ENCODE measurements around the gene HEBP2.

DNA sequence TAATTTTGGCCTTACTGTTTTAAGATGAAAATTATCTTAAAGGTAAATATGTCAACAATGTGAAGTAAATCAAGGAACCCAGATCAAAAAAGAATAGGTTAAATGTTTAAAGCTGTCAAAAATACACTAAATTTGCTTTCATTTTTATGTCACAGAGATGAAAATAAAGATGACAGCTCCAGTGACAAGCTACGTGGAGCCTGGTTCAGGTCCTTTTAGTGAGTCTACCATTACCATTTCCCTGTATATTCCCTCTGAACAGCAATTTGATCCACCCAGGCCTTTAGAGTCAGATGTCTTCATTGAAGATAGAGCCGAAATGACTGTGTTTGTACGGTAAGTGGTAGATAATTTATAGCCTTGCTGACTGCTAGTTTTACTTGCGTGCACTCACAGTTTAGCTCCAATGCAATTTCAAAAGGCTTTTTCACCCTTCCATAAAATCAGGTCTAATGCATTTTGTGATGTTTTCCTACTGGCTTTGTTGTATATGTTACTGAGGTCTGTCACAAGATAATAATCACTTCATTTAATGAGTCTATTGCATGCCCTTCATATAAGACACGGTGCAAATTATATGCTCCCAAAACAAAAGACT lies 1.9 kb downstream of the HEBP2 start:
- TF ChIP-seq, protein P1, sequence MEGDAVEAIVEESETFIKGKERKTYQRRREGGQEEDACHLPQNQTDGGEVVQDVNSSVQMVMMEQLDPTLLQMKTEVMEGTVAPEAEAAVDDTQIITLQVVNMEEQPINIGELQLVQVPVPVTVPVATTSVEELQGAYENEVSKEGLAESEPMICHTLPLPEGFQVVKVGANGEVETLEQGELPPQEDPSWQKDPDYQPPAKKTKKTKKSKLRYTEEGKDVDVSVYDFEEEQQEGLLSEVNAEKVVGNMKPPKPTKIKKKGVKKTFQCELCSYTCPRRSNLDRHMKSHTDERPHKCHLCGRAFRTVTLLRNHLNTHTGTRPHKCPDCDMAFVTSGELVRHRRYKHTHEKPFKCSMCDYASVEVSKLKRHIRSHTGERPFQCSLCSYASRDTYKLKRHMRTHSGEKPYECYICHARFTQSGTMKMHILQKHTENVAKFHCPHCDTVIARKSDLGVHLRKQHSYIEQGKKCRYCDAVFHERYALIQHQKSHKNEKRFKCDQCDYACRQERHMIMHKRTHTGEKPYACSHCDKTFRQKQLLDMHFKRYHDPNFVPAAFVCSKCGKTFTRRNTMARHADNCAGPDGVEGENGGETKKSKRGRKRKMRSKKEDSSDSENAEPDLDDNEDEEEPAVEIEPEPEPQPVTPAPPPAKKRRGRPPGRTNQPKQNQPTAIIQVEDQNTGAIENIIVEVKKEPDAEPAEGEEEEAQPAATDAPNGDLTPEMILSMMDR (IDR thresholded peaks at IDR 0.05), result no peak
- no peak for TF ChIP-seq POLR2A (IDR thresholded peaks at IDR 0.05)
- no peak for TF ChIP-seq EP300 (IDR thresholded peaks at IDR 0.05)
- no peak for TF ChIP-seq POLR2AphosphoS5 (IDR thresholded peaks at IDR 0.05)

Data from gastroesophageal sphincter (tissue), 3 donors.